GM19467 (cell line): Measurements from ENCODE around the gene VEGFB.
A peak's percentile ranks its signal among the peaks of the same experiment; 100 is the strongest.

Experiments
- ATAC-seq: cut with Tn5 transposase; IDR thresholded peaks from one replicate; pipeline ENCODE4 v1.9.1; 2021; ENCODE audit warnings: mild to moderate bottlenecking, moderate library complexity; ENCODE audit not compliant: unreplicated experiment

The VEGFB gene

DNA sequence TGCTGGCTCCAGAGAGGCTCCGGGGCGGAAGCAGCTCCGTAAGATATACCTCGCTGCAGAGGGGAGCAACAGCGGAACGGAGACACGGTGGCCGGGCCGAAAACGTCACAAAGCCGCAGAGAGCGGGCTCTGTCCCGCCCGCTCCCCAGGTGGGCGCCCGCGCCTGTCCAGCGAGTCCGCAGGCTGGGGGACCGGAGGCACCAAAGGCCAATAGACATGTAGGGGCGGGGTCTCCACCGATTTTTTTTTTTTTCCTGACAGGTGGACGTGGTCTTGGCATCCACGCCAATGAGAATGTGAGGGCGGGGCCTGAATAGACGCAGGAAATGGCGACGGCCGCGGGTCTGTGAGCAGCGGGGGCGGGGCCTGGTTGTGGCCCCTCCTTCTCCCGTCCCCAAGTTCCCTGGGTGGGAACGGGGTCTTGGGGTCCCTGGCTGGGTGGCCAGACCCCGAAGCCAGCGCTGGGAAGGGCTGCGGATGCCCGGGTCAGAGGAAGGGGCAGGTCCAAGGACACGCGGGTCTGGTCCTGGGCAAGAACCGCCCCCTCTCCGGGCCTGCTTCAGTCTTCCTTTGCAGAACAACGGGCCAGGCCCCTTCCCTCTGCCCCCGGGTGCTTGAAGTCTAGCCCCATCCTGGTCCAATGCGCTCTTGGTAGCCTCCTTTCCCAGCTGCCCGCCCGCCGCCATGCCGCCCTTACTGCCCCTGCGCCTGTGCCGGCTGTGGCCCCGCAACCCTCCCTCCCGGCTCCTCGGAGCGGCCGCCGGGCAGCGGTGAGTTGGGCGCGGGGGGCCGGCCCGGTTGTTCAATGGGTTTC lies 4.0 kb upstream of the VEGFB start, which contains the start of gene DNAJC4:
DNAJC4 (plus strand) TSS at position 378 of the 814 bp plus-strand sequence; CDS start at position 685, 307 bp downstream.
- peak; percentile 32 for ATAC-seq

- no peak for ATAC-seq
Measured at GRCh38 chr11:64230985-64231365, 3.4 kb upstream of the VEGFB start.

- no peak for ATAC-seq
Measured at GRCh38 chr11:64231546-64231945, 2.8 kb upstream of the VEGFB start.

GRCh38 chr11:64232182-64232966 lies 2.0 kb upstream of the VEGFB start:
- ATAC-seq = no peak

GRCh38 chr11:64232967-64233315 lies 1.4 kb upstream of the VEGFB start:
- ATAC-seq = no peak

DNA sequence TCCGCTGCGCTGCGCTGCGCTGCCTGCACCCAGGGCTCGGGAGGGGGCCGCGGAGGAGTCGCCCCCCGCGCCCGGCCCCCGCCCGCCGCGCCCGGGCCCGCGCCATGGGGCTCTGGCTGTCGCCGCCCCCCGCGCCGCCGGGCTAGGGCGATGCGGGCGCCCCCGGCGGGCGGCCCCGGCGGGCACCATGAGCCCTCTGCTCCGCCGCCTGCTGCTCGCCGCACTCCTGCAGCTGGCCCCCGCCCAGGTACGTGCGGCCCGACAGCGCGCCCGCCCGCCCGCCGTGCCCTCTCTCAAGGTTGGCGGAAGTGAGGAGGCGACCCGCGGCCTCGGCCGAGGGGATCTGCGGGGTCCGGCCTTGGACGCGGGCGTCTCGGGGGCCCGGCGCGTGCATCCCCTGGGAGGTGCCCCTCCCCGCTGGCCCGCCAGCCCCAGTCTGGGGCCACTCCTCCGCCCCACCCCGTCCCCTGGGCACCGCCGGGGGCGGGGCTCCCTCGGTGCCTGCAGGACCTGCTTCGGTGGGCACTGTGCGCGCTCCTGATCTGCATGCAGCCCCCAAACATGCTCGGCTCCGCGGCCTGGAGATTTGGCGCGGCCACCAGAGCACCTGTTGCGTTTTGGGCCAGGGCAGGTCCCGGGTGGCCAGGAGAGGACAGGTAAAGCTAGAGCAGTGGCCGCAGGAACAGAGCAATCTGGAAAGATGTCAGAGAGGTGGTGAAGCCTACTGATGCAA lies 429 bp downstream of the VEGFB start:
- no peak for ATAC-seq

- ATAC-seq = no peak
Measured at GRCh38 chr11:64235437-64236161, 1.2 kb downstream of the VEGFB start.

DNA sequence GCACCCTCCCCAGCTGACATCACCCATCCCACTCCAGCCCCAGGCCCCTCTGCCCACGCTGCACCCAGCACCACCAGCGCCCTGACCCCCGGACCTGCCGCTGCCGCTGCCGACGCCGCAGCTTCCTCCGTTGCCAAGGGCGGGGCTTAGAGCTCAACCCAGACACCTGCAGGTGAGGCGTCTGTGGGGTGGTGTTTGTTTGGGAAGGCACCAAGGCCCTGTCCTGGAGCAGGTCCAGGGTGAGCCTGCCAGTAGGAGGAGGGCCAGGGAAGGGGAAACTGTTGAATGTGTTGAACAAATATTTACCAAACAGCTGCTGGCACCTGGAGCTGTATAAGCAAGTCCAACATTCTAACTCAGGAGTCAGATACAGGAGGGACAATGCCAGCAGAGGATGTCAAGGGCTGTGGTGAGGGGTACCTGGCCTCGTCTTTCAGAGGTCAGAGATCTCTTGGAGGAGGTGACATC lies 3.1 kb downstream of the VEGFB start:
- ATAC-seq = no peak

DNA sequence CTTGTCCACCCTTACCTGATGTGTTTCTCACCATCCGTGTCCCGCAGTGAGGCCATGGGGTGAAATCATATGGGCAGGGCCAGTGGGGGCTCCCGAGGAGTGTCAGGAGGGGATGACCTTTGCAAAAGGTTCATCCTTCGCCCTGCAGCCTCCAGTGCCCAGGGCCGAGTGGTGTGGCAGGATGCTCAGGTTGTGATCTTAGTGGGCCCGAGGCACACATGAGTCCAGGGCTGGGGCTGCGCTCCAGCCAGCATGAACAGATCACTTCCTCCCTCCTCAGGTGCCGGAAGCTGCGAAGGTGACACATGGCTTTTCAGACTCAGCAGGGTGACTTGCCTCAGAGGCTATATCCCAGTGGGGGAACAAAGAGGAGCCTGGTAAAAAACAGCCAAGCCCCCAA lies 3.7 kb downstream of the VEGFB start:
- ATAC-seq = no peak

DNA sequence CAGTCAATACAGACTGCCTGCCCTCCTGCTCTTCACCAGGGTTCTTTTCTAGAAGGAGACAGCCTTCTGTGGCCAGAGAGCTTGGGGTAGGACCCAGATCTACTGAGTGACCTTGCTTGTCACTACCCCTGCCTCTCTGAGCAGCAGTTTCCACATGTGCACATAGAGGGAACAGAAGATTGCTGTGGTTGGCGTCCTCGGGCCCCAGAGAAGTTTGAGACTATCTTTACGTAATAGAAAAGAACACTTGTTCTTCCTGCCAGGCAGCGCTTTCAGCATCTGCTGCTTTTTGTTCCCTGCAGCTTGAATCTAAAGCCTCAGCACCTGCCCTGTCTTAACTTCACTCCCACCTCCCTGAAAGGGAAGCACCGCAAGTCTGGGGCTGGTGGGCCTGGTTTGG lies 4.6 kb downstream of the VEGFB start:
- ATAC-seq = no peak

DNA sequence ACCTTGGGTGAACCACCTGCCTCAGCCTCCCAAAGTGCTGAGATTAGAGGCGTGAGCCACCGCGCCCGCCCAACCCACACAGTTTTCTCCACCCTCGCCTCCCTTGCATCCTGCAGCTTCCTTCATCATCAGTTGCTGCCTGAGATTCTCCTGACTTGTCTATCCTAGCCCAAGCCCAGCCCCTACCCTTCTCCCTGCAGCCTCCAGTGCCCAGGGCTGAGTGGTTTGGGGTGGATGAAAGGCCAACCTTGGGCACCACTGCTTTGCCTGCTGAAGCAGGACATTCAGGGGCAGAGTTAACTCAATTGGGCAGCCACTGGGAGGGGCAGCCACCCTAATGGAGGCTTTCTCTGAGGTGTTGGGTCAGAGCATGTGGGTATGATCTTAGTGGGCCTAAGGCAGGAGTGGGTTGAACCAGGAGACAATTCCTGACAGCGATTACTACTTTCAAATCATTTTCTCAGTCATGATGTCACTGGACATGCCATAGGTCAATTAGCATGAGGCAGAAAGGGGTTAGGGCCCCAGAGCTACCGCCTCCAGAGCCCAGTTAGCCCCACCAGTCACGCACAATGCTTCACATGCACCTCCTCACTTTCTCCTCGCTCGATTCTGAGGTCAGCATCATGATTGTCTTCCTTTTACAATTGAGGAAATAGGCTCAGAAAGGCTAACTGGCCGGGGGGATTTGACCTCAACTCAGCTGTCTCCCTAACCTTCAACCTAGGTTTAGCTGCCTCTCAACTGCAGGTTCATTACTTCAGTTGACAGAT lies 5.5 kb downstream of the VEGFB start:
- ATAC-seq = no peak

DNA sequence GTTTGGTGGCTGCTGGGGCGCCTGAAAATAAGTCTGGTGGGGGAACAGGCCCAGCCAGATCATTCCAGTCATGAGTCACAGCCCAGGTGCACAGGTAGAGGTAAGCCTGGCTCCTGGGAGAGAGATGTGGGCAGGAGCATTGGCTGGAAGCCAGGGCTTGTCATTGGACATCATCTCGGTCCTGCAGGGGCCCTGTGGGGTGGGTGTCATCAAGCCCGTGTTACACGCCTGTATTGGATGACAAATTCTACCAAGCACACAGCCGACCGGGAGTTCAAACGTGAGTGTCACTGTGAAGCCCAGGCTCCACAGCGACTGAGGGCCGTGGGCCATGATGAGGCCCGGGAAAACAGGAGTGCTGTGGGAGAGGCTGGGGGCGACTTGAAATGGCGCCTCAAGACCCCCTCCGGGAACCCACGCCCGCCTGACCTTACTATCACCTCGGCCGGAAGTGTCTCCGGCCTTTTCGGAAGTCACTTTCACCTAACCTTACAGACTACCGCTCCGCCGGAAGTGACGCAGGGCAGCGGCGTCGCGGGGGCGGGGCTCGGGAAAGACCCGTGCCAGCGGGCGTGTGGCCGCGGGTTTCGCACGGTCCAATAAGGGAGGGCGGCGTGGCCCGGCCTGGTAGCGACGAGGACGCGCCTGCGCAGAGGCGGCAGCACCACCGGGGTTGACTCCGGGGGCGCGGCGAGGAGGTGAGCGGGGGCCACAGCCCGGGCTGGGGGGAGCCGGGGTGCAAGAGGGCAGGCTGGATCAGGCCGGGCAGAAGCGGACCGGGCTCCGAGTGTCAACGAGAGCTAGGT lies 6.3 kb downstream of the VEGFB start, which contains the start of gene FKBP2:
FKBP2 (plus strand) TSS at position 661 of the 806 bp plus-strand sequence. CDS start 1,293 bp downstream, outside the sequence.
- ATAC-seq = peak; percentile 53

GRCh38 chr11:64241241-64241490 lies 6.8 kb downstream of the VEGFB start:
- peak; percentile 57 for ATAC-seq

DNA sequence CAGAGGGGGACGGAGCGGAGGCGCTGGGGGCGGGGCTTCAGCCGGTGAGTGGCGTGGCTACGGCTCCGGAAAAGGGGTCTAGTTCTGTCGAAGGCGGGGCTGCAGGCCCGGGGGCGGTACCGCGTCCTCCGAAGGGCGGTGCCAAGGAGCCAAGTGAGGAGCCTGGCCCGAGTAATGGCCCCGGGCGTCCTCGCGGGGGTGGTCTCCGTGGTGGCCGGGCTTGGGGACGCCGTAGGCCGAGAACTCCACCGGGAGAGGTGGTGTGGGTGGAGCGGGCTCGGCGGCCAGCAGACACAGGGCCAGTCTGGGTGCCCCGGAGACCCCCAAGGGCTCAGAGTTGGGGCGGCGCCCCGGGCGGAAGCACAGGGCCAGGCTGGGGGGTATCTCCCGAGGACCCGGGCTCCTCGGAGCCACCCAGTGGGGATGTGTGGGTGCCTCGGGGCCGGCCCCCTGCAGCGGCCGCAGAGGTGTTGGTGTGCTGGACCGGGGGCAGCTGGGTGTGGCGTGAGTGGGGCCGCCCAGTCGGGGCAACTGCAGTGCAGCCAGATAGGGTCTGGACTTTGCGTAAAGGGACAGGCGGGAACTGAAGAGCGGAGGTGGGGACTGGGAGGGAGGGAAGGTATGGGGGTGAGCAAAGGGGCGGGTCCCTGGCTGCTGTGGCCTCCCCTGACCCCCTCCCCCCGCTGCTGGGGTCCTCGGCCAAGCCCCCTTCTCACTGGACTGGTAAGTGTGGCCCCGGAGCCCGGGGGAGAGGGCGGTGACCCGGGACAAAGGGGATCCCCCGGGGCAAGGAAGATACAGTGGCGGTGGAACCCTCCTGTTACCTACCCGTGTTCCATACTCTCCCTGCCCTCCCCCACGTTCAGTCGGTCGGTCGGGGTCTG lies 7.3 kb downstream of the VEGFB start:
- ATAC-seq = peak; percentile 56

- no peak for ATAC-seq
Measured at GRCh38 chr11:64243236-64243854, 9.0 kb downstream of the VEGFB start.

GRCh38 chr11:64244107-64244506 lies 9.7 kb downstream of the VEGFB start:
- ATAC-seq = no peak

DNA sequence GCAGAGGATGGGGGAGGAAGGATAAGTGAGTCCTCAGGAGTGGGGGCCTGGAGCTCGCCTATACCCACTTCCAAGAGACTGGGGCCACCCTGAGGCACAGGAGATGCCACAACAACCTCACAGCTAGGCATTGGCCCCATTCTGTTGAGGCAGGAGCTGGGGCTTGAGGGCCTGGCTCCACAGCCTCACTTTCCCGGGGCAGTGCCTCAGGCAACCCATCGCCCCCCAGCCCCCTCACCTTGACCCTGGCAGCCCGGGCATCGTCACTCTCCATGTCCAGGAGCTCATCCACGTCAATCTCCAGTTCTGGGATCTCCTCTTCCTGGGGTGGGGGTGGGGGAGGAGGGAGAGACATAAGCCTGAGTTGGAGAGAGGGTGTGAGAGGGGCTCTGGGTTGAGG lies 10.6 kb downstream of the VEGFB start:
- no peak for ATAC-seq

- no peak for ATAC-seq
Measured at GRCh38 chr11:64245401-64245796, 11.0 kb downstream of the VEGFB start.
